ENCODE data around the gene JAG2.

The JAG2 gene

GRCh38 chr14:105107781-105108515 is 60.6 kb downstream of the JAG2 start:
- Histone ChIP-seq H3K4me1 (ENCODE audit: control insufficient read depth, low read depth, low read length) (no peaks in the 10 kb centered on the region), H3K27ac (ENCODE audit: low read length) (no peak overlapping the region), H3K36me3 (ENCODE audit: control insufficient read depth, low read depth, low read length) (no peaks in the 10 kb centered on the region), H3K9ac (ENCODE audit: low read length) (no peak overlapping the region), H3K9me3 (ENCODE audit: control insufficient read depth, low read depth, low read length) (no peaks in the 10 kb centered on the region), H3K27me3 (ENCODE audit: control insufficient read depth, insufficient read depth, low read length) (peaks cover 3% of the 10 kb centered on the region), H3K4me3 (ENCODE audit: low read length) (no peak overlapping the region)

- no peak overlapping the region for H3K9ac ChIP-seq (ENCODE audit: low read length)
- H3K4me3 ChIP-seq (ENCODE audit: low read length): no peak overlapping the region
- peaks cover 3% of the 10 kb centered on the region for H3K27me3 ChIP-seq (ENCODE audit: control insufficient read depth, insufficient read depth, low read length)
- no peaks in the 10 kb centered on the region for H3K9me3 ChIP-seq (ENCODE audit: control insufficient read depth, low read depth, low read length)
- no peak overlapping the region for H3K27ac ChIP-seq (ENCODE audit: low read length)
- H3K4me1 ChIP-seq (ENCODE audit: control insufficient read depth, low read depth, low read length): no peaks in the 10 kb centered on the region
- H3K36me3 ChIP-seq (ENCODE audit: control insufficient read depth, low read depth, low read length): no peaks in the 10 kb centered on the region
Observed at GRCh38 chr14:105107351-105107750, 61.2 kb downstream of the JAG2 start.

GRCh38 chr14:105105158-105105557 is 63.4 kb downstream of the JAG2 start:
- Histone ChIP-seq H3K36me3 (ENCODE audit: control insufficient read depth, low read depth, low read length) (no peaks in the 10 kb centered on the region), H3K9ac (ENCODE audit: low read length) (no peak overlapping the region), H3K4me3 (ENCODE audit: low read length) (no peak overlapping the region), H3K9me3 (ENCODE audit: control insufficient read depth, low read depth, low read length) (no peaks in the 10 kb centered on the region), H3K27me3 (ENCODE audit: control insufficient read depth, insufficient read depth, low read length) (peaks cover 3% of the 10 kb centered on the region), H3K27ac (ENCODE audit: low read length) (no peak overlapping the region), H3K4me1 (ENCODE audit: control insufficient read depth, low read depth, low read length) (no peaks in the 10 kb centered on the region)

- peaks cover 3% of the 10 kb centered on the region for H3K27me3 ChIP-seq (ENCODE audit: control insufficient read depth, insufficient read depth, low read length)
Observed at GRCh38 chr14:105102893-105103292, 65.7 kb downstream of the JAG2 start.

GRCh38 chr14:105102361-105102870 is 66.2 kb downstream of the JAG2 start:
- no peaks in the 10 kb centered on the region for H3K4me1 ChIP-seq (ENCODE audit: control insufficient read depth, low read depth, low read length)
- no peak overlapping the region for H3K9ac ChIP-seq (ENCODE audit: low read length)
- no peak overlapping the region for H3K27ac ChIP-seq (ENCODE audit: low read length)
- H3K9me3 ChIP-seq (ENCODE audit: control insufficient read depth, low read depth, low read length): no peaks in the 10 kb centered on the region
- H3K36me3 ChIP-seq (ENCODE audit: control insufficient read depth, low read depth, low read length): no peaks in the 10 kb centered on the region
- H3K4me3 ChIP-seq (ENCODE audit: low read length): no peak overlapping the region
- peaks cover 3% of the 10 kb centered on the region for H3K27me3 ChIP-seq (ENCODE audit: control insufficient read depth, insufficient read depth, low read length)

More at GRCh38 chr14:105102893-105103292, 65.7 kb downstream of the JAG2 start:
- Histone ChIP-seq H3K27ac (ENCODE audit: low read length) (no peak overlapping the region), H3K4me1 (ENCODE audit: control insufficient read depth, low read depth, low read length) (no peaks in the 10 kb centered on the region), H3K9me3 (ENCODE audit: control insufficient read depth, low read depth, low read length) (no peaks in the 10 kb centered on the region), H3K9ac (ENCODE audit: low read length) (no peak overlapping the region), H3K4me3 (ENCODE audit: low read length) (no peak overlapping the region), H3K36me3 (ENCODE audit: control insufficient read depth, low read depth, low read length) (no peaks in the 10 kb centered on the region)

GRCh38 chr14:105100910-105101309 is 67.7 kb downstream of the JAG2 start:
- Histone ChIP-seq H3K27ac (ENCODE audit: low read length) (no peak overlapping the region), H3K27me3 (ENCODE audit: control insufficient read depth, insufficient read depth, low read length) (peaks cover 4% of the 10 kb centered on the region), H3K9ac (ENCODE audit: low read length) (no peak overlapping the region), H3K4me1 (ENCODE audit: control insufficient read depth, low read depth, low read length) (no peaks in the 10 kb centered on the region), H3K4me3 (ENCODE audit: low read length) (no peak overlapping the region), H3K36me3 (ENCODE audit: control insufficient read depth, low read depth, low read length) (no peaks in the 10 kb centered on the region), H3K9me3 (ENCODE audit: control insufficient read depth, low read depth, low read length) (no peaks in the 10 kb centered on the region)

- Histone ChIP-seq H3K4me1 (ENCODE audit: control insufficient read depth, low read depth, low read length) (no peaks in the 10 kb centered on the region), H3K36me3 (ENCODE audit: control insufficient read depth, low read depth, low read length) (no peaks in the 10 kb centered on the region), H3K27me3 (ENCODE audit: control insufficient read depth, insufficient read depth, low read length) (peaks cover 12% of the 10 kb centered on the region), H3K4me3 (ENCODE audit: low read length) (no peak overlapping the region), H3K27ac (ENCODE audit: low read length) (no peak overlapping the region), H3K9ac (ENCODE audit: low read length) (no peak overlapping the region), H3K9me3 (ENCODE audit: control insufficient read depth, low read depth, low read length) (no peaks in the 10 kb centered on the region)
Observed at GRCh38 chr14:105099778-105100177, 68.8 kb downstream of the JAG2 start.

GRCh38 chr14:105098316-105098715 is 70.3 kb downstream of the JAG2 start:
- H3K9ac ChIP-seq (ENCODE audit: low read length): no peak overlapping the region
- H3K9me3 ChIP-seq (ENCODE audit: control insufficient read depth, low read depth, low read length): no peaks in the 10 kb centered on the region
- H3K27me3 ChIP-seq (ENCODE audit: control insufficient read depth, insufficient read depth, low read length): peaks cover 24% of the 10 kb centered on the region
- no peak overlapping the region for H3K27ac ChIP-seq (ENCODE audit: low read length)
- H3K4me3 ChIP-seq (ENCODE audit: low read length): no peak overlapping the region
- H3K4me1 ChIP-seq (ENCODE audit: control insufficient read depth, low read depth, low read length): no peaks in the 10 kb centered on the region
- no peaks in the 10 kb centered on the region for H3K36me3 ChIP-seq (ENCODE audit: control insufficient read depth, low read depth, low read length)

GRCh38 chr14:105097794-105098127 is 70.8 kb downstream of the JAG2 start:
- no peak overlapping the region for H3K9ac ChIP-seq (ENCODE audit: low read length)
- H3K4me3 ChIP-seq (ENCODE audit: low read length): no peak overlapping the region
- H3K9me3 ChIP-seq (ENCODE audit: control insufficient read depth, low read depth, low read length): no peaks in the 10 kb centered on the region
- no peaks in the 10 kb centered on the region for H3K4me1 ChIP-seq (ENCODE audit: control insufficient read depth, low read depth, low read length)
- peaks cover 28% of the 10 kb centered on the region for H3K27me3 ChIP-seq (ENCODE audit: control insufficient read depth, insufficient read depth, low read length)
- no peaks in the 10 kb centered on the region for H3K36me3 ChIP-seq (ENCODE audit: control insufficient read depth, low read depth, low read length)
- H3K27ac ChIP-seq (ENCODE audit: low read length): no peak overlapping the region

- H3K27ac ChIP-seq (ENCODE audit: low read length): no peak overlapping the region
- H3K9ac ChIP-seq (ENCODE audit: low read length): no peak overlapping the region
- no peaks in the 10 kb centered on the region for H3K4me1 ChIP-seq (ENCODE audit: control insufficient read depth, low read depth, low read length)
- H3K9me3 ChIP-seq (ENCODE audit: control insufficient read depth, low read depth, low read length): no peaks in the 10 kb centered on the region
- no peaks in the 10 kb centered on the region for H3K36me3 ChIP-seq (ENCODE audit: control insufficient read depth, low read depth, low read length)
- H3K4me3 ChIP-seq (ENCODE audit: low read length): no peak overlapping the region
- H3K27me3 ChIP-seq (ENCODE audit: control insufficient read depth, insufficient read depth, low read length): peaks cover 34% of the 10 kb centered on the region
Observed at GRCh38 chr14:105096206-105096875, 72.2 kb downstream of the JAG2 start.

- H3K4me1 ChIP-seq (ENCODE audit: control insufficient read depth, low read depth, low read length): no peaks in the 10 kb centered on the region
- H3K9me3 ChIP-seq (ENCODE audit: control insufficient read depth, low read depth, low read length): no peaks in the 10 kb centered on the region
- no peak overlapping the region for H3K4me3 ChIP-seq (ENCODE audit: low read length)
- H3K9ac ChIP-seq (ENCODE audit: low read length): no peak overlapping the region
- peaks cover 34% of the 10 kb centered on the region for H3K27me3 ChIP-seq (ENCODE audit: control insufficient read depth, insufficient read depth, low read length)
- no peak overlapping the region for H3K27ac ChIP-seq (ENCODE audit: low read length)
- H3K36me3 ChIP-seq (ENCODE audit: control insufficient read depth, low read depth, low read length): no peaks in the 10 kb centered on the region
Observed at GRCh38 chr14:105095236-105095805, 73.3 kb downstream of the JAG2 start.

Measured in iPS-18a (cell line).